ENCODE results near the gene RBPJ.
A peak's percentile ranks its signal among the peaks of the same experiment; 100 is the strongest.
"Not testable (repeated sequence)": the region's sequence is repeated elsewhere in the genome, so short reads cannot be mapped to it uniquely, and the experiment has no call there.

RBPJ gene

DNA sequence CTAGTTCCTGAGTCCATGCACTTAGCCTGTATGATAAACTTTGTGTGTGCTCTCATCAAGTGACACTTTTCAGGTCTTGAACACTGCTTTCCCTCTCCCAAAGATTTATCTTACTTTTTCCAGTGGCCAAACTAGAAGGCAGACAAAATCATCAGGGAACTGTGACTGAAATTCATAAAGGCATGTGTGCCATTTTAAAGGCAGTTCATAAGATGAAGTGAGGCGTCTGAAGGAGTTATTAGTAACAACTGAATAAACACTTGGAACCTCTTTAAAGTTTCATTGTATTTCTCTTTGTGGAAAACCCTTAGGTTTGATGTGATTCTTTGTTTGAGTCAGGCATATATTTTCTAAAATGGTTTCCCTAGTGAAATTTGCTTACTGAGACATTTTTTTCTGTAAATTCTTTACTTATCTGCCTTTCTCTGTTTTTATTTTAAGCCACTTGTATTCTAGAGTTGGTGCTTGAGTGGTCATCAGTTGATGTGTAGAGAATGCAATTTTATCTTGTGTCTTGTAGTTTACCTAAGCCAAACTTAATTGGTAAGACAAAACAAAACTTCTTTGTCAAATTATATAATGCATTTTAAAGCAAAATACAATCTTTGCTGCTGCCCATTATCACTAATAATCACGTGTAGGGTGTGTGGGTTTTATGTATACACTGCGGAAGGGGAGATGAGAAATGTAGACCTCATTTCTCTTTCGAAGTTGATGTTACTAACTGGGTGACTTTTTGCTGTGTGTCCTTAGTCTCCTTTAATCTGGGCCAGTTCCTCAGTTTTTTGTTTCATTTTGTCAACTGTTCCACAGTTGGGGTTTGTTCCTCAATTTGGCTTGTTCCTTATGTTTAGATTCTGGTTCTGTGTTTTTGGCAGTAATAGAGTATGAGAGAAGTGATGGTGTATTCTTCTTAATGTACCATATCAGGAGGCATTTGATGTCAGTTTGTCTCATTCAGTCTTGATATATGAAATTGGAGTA, 56.8 kb downstream of the RBPJ start:
- FAIRE-seq: no peak

DNA sequence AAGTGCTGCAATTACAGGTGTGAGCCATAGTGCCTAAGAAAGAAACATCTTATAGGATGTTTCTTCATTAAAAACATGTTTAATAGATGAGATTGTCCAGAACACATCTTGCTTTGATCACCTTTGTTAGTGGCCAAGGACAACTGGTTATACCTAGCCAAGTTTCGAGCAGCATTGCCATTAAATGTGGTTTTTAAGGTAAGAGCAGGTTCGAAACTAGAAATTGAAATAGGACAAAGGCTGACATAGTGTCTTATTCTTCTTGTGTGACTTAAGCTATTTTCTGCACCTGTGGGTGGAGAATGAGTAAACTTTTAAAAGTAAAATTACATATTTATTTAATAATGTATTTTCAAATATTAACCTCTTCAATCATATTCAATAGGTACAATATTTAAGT, 59.0 kb downstream of the RBPJ start:
- FAIRE-seq: peak; percentile 78

DNA sequence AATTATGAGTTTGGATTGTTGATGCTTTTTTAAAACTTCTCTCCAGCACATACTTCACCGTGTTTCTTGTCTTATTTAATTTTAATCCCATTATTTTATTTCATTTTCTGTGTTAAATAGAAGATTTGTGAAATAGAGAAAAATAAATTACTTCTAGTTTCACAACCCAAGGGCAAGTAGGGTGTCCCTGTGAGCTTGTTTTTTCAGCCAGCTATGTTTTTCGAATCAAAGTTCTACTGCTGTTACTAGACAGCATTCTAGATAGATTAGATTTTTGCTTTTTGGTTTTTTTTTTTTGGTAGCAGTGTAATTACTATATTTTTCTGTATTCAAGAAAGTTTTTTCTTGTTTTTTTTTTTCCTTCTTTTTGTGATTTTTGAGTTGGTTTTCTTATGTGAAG, 59.9 kb downstream of the RBPJ start:
- peak; percentile 84 for FAIRE-seq

DNA sequence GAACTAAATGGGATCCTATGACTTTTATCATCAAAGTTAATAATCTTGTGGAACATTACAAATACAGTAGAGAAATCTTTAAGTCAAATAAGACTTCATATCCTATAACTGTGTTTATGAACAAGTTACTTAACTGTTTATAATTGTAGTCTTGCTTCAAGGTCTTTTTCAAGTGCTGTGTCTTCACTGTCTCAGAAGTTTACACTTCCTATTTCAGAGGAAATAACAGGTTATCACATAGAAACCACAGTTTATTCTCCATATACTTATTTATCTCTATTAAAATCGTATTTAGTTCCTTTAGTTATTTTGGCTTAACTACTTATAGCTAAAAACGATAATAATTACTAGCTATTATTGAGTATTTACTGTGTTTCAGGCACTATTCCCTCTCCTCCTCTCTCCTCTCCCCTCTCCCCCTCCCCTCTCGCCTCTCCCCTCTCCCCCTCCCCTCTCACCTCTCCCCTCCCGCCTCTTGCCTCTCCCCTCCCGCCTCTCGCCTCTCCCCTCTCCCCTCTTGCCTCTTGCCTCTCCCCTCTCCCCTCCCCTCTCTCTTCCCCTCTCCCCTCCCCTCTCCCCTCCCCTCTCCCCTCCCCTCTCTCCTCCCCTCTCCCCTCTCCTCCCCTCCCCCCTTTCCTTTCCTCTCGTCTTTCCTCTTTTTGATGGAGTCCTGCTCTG, 63.7 kb downstream of the RBPJ start:
- peak; percentile 23 for FAIRE-seq

DNA sequence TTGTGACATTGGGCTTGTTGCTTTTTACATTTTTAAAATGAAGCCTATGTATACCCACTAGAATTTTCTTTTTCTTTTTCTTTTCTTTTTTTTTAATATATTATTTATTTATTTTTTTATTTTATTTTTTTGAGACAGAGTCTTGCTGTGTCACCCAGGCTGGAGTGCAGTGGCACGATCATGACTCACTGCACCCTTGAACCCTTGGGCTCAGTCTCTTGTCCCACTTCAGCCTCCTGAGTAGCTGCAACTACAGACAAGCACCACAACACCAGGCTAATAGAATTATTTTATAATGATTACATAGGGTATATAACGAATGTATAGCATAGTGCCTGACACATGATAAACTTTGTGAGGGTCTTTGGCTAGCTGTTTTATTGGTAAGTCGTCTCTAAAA, 64.9 kb downstream of the RBPJ start:
- FAIRE-seq: no peak

DNA sequence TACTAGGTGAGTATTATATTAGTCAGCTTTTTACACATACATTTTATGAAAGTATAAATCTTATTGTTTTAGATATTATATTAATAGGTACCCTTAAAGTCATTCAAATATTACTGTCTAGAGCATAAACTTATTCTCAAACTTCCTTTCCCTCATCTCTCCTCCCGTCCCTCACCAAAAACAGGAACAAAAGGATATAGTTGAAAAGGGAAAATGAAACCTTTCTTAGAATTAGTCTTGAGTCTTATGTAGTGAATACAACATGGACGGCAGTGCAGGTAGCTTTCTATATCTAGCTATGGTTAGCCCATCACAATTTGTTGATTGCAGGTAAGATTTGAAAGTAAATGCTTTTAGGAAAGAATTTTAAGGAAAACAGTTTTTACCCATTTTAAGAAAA, 65.6 kb downstream of the RBPJ start:
- FAIRE-seq: peak; percentile 25

DNA sequence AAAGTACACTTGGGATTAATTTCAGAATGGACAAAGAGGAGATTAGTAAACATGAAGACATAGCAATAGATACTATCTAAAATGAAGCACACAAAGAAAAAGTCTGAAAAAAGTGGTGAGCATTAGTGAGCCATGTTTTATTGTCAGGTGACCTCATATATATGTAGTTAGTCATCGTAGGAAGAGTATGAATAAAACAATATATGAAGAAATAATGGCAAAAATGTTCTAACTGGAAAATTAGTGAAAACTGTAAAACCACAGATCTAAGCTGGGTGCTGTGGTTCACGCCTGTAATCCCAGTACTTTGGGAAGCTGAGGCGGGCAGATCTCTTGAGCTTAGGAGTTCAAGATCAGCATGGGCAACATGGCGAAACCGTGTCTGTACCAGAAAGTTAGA, 67.9 kb downstream of the RBPJ start:
- FAIRE-seq: no peak

DNA sequence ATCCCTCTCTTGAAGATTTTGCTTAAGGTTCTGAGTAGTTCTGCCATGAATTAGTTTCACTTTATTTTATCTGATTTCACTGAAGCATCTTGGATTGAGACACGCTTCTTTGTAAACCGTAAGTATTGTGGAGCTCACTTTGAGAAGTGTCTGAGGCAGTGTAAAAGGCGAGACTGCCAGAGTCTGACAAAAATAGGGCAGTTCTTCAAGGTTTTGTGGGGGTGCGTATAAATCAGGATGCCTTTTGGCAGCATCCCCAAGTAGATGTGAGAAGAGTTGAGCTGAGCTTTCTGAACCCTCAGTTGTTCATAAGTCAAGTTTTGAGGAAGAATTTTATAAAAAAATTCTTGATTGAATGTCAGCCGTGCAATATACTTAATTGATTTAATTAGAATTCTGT, 76.3 kb downstream of the RBPJ start:
- FAIRE-seq: no peak

DNA sequence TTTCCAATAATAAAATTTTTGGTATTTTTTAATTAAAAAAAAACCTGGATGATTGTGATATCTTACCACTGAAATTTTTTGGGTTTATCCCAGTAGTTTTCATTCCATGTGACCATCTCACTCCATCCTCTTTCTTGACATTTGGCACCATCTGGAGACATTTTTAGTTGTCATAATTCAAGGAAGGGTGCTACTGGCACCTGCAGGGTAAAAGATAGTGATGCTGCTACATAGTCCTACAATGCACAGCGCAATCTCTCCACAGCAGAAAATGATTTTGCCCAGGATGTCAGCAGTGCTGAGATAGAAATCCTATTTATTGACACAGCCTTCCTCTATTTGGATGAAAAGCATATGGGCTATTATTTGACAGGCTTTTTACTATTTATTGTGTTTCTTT, 79.3 kb downstream of the RBPJ start:
- FAIRE-seq: no peak

DNA sequence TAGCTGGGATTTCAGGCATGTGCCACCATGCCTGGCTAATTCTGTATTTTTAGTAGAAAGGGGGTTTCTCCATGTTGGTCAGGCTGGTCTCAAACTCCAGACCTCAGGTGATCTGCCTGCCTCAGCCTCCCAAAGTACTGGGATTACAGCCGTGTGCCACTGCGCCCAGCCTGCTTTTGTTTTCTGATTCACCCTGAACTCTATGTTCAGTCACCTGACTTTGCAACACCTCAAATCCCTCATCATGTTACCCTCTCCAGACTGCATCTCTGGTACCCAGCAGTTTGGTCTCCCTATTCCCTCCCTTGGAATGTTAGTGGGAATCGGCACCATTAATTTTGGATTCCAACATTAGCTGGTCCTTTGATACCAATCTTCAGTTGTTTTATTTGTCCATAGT, 81.2 kb downstream of the RBPJ start:
- not testable (repeated sequence) for FAIRE-seq

DNA sequence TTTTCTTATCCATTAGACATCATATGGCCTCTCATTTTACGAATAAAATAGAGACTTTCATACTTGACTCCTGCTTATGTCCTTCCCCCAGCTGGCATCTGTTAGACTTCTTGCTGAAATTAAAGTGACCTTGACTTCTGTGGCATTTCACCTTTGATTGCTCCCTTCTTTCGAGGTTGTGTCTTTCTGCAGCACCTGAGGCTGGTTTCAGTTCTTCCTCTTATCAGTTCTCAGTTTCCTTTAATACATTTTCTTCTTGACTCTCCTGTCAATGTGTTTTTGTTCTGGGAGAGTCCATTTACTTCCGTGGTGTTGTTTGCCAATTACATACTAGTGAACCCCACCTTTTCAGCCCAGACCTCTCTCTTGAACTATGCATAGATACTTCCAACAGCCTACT, 81.6 kb downstream of the RBPJ start:
- no peak for FAIRE-seq

DNA sequence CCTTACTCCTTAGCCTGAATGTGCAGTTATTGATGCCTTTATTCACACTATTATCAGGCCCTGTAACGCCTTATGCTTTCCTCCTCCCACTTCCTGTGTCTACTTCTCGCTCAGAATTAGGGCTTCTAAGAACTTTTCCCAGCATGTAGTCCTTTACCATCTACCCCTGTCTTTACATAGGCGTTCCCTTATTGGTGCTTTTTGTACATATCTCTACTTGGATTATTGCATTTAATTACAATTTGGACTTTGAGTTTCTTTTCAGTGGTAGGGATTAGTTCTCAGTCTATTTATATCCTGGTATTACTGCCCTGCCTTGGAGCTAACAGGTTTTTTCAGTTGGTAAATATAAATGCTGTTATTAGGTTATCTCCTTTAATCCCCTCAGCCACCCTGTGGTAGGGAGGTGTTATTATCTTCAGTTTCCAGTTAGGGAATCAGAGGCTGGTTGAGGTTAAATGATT, 84.0 kb downstream of the RBPJ start:
- no peak for FAIRE-seq

DNA sequence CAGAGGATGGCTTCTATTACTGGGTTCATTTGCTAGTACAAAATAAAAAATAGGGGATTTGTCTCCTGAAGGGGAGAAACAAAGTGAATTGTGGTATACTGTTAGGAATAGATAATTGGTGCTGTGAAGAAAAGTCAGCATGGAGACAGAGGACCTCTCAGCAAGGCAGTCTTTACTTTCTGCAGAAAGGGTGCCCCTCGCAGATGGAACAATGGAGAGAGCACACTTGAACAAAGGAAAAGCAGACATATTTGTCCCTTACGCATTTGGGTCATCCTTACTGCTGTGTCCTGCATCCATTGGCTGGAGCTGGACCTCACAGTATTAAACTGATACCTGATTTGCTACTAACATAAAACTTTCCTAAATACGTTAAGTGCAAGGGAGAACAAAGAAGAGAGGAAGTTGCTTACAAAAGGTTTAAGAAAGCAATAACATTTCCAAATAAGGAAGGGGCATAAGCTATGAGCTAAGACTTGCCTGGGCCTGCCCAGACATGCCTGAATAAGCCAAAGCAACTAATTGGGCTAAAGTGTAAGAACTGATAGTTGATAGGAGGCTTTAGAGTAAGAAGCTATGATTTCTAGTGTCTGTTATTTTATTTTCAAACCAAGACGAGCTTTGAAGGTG, 85.6 kb downstream of the RBPJ start:
- peak; percentile 87 for FAIRE-seq

DNA sequence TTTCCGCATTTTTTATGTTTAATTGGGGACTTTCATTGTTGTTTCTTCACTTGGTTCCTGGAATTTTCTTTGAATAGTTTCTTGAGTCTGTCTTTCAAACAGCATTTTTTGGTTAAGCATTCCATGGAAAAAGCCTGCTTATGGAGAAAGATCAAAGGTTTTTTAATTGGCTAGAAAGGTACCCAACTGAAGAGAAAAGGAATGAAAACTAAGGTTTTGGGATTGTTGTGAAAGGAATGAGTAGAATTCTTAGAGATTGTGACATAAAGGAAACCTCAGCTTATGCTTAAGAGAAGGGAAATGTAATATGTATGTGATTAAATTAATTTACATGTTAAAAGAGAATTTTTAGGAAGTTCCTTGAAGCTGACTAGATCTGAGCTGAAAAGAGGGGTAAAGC, 86.7 kb downstream of the RBPJ start:
- no peak for FAIRE-seq

DNA sequence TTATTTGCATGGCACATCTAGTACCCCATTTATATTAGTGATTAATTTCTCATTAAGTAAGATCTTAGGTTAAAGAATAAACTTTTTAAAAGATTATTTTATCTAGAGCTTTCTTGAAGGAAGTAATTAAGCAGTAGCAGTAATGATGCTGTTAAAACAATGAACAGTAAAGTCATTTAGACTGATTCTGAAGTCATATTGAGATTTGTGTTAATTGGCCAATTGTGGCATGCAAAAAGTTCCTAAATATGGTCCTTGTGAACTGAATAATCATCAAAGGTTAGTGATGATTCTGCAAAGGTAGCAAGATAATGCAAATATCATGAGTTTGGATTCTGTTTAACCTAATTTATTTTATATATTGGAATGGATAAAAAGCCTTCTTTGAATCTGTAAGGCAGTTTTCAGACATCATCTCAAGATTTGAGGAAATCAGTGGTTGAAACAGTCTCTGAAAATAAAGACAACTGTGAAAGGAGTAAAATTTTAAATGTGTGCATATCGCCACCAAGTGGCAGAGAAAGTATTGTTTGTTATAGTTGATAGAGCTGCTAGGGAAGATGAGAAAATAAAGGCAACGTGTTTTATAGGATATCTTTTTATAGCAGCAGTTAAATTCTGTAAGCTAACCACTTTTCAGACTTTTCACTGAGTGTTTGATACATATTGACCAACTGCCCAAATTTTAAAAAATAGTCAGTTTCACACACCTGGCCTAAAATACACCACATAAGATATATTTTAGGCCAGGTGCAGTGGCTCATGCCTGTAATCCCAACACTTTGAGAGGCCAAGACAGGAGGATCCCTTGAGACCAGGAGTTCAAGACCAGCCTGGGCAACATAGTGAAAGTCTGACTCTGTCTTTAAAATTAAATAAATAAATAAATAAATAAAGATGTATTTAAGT, 89.8 kb downstream of the RBPJ start:
- FAIRE-seq: peak; percentile 99

DNA sequence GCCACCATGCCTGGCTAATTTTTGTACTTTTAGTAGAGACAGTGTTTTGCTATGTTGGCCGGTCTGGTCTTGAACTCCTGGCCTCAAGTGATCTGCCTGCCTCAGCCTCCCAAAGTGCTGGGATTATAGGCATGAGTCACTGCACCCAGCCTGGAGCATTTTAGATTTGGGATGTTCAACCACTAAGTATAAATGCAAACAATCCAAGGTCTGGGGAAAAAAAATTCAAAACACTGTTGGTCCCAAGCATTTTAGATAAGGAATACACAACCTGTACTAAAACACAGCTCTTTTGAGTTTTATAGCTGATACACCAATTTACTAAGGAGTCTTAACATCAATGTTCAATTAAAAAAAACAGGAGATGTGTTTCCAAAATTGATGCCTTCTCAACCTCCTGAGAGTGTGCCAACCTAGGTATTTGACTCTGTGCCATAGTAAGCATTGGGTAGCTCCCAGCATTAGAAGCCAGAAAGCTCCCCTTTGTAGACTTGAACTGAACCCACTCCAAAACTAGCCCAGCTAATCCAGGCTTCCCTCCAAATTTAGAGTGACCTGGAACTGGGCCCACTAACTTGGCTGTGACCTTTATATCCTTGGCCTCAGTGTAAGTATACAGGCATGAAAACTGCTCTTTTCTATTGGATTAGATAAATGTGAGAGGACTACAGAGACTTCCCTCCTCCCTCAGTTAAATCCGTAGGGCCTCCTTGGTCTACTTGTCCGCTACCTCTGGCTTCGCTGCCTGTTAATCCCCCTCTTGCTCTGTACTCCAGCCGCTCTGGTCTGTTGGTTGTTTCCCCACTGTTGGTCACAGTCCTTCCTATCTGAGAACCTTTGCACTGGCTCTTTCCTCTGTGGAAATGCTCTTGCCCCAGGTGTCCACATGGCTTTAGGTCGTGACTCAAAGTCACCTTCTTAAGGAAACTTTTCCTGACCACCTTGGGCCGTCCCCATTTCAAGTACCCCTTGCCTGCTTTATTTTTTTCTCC, 91.9 kb downstream of the RBPJ start:
- FAIRE-seq: no peak

DNA sequence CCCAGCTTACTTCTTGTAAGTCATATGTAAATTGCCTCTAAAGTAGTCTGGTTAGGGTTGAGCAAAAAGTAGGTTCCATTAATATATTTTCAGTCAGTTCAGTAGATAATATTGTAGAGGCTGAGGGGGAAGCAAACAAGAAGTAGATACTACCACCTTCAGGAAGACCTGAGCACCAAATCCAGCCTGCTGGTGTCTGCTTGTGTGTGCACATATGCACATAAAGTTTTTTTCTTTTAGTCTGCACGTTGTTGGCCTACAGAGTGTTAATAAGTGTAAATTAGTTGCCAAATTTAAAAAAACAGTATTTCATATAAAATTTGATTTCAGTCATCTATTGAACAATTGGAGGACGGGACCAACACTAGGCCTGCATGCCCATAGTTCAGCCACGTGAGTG, 92.8 kb downstream of the RBPJ start:
- no peak for FAIRE-seq

DNA sequence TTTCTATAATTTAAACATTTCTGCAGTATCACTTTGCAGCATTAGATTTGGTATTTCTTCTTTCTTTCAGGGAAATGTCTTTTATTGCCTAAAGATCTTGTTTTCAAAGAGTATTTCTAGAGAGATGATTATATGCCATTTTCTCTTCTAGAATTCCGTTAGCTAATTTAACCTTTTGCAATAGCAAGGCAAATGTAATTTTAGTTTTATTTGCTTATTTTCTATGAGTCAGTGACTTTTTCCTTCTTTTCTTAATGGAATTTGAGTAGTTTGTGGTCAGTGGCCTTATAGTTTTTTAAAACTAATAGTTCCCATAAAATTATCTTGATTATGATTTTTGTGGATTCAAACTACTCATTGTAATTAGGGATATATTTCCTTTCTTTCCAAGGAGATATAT, 97.3 kb downstream of the RBPJ start:
- no peak for FAIRE-seq

DNA sequence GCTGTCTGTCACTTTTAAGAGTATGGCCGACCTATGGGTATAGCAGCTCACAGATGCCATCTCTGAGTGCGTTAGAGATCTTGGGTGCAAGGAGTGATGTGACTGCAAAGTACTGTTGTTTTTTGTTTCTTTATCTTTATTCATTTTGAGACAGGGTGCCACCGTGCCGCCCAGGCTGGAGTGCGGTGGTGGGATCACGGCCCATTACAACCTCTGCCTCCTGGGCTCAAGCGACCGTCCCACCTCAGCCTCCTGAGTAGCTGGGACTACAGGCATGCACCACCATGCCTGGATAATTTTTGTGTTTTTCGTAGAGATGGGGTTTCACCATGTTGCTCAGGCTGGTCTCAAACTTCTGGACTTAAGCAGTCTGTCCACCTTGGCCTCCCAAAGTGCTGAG, 98.0 kb downstream of the RBPJ start:
- FAIRE-seq: no peak

DNA sequence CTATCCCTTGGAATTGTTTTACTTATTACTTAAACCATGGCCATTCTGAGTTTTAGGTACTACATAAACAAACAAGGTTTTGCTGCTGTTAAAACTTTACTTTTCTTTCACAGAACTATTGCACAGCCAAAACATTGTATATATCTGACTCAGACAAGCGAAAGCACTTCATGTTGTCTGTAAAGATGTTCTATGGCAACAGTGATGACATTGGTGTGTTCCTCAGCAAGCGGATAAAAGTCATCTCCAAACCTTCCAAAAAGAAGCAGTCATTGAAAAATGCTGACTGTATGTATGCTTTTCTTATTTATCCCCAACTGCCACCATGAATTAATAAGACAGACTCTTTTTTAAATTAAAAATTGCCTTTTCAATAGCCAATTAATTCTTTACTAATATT, 99.6 kb downstream of the RBPJ start:
- no peak for FAIRE-seq

DNA sequence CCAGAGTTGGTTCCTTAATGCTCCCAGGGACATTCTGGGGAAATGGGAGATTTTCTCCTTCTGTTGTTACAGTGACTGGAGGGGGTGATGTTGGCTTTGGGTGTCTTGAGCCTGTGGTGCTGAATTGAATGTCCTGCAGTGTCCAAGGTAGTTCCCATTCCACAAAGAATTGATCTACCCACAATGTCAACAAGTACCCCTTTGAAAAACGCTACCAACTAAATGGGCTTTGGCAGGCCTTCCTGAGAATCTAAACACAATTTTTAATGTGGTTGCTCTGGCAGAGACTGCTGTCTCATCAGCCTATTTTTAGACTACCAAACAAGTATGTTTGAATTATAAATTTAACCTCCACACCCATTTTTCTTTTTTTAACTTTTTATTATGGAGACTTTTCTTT, 100.1 kb downstream of the RBPJ start:
- FAIRE-seq: no peak

All from G401.6 (cell line).